NOMO-1 (cell line): ENCODE measurements around the gene WWP2.

ENCODE experiments used
- DNase-seq, 2 experiments: peaks; one replicate each; lab custom pipeline; 2025; ENCODE audit not compliant: unreplicated experiment in 2 of 2; lab: John Stamatoyannopoulos, UW

The WWP2 gene

GRCh38 chr16:69924041-69924775 is 162.1 kb downstream of the WWP2 start:
- DNase-seq = no peak

- DNase-seq = no peak
These were observed 162.7 kb downstream of the WWP2 start for GRCh38 chr16:69924777-69925191.

GRCh38 chr16:69925311-69925710 is 163.2 kb downstream of the WWP2 start:
- DNase-seq = no peak

- DNase-seq = no peak
These were observed 164.1 kb downstream of the WWP2 start for GRCh38 chr16:69926241-69926640.

GRCh38 chr16:69927056-69927757 is 165.1 kb downstream of the WWP2 start:
- no peak for DNase-seq

- DNase-seq = no peak
These were observed 166.8 kb downstream of the WWP2 start for GRCh38 chr16:69928856-69929400.

GRCh38 chr16:69929480-69929879 is 167.3 kb downstream of the WWP2 start:
- DNase-seq = no peak

GRCh38 chr16:69930117-69930776 is 168.1 kb downstream of the WWP2 start:
- peak; percentile 23 to 35 for DNase-seq

GRCh38 chr16:69931631-69932030 is 169.5 kb downstream of the WWP2 start:
- no peak for DNase-seq

- no peak for DNase-seq
These were observed 170.1 kb downstream of the WWP2 start for GRCh38 chr16:69932228-69932627.

GRCh38 chr16:69932691-69933392 is 170.7 kb downstream of the WWP2 start:
- DNase-seq = no peak

- DNase-seq = no peak
These were observed 171.9 kb downstream of the WWP2 start for GRCh38 chr16:69934044-69934443.

GRCh38 chr16:69934751-69935150 is 172.6 kb downstream of the WWP2 start:
- DNase-seq = no peak

GRCh38 chr16:69935278-69935711 is 173.2 kb downstream of the WWP2 start:
- DNase-seq = no peak

- no peak for DNase-seq
These were observed 173.6 kb downstream of the WWP2 start for GRCh38 chr16:69935740-69936139.

GRCh38 chr16:69936252-69936651 is 174.1 kb downstream of the WWP2 start:
- DNase-seq = no peak

GRCh38 chr16:69936751-69937211 is 174.6 kb downstream of the WWP2 start:
- no peak for DNase-seq

- no peak for DNase-seq
These were observed 175.4 kb downstream of the WWP2 start for GRCh38 chr16:69937465-69937951.

- DNase-seq = no peak
These were observed 177.1 kb downstream of the WWP2 start for GRCh38 chr16:69938981-69939820.
